HG03066 (cell line): ENCODE measurements around the gene PRSS8.
A peak's percentile ranks its signal among the peaks of the same experiment; 100 is the strongest.
"Not testable (repeated sequence)": the region's sequence is repeated elsewhere in the genome, so short reads cannot be mapped to it uniquely, and the experiment has no call there.

Source experiments
- ATAC-seq: cut with Tn5 transposase; IDR thresholded peaks from one replicate; pipeline ENCODE4 v1.9.1; 2021; ENCODE audit warnings: low read depth; ENCODE audit not compliant: unreplicated experiment

PRSS8 gene

DNA sequence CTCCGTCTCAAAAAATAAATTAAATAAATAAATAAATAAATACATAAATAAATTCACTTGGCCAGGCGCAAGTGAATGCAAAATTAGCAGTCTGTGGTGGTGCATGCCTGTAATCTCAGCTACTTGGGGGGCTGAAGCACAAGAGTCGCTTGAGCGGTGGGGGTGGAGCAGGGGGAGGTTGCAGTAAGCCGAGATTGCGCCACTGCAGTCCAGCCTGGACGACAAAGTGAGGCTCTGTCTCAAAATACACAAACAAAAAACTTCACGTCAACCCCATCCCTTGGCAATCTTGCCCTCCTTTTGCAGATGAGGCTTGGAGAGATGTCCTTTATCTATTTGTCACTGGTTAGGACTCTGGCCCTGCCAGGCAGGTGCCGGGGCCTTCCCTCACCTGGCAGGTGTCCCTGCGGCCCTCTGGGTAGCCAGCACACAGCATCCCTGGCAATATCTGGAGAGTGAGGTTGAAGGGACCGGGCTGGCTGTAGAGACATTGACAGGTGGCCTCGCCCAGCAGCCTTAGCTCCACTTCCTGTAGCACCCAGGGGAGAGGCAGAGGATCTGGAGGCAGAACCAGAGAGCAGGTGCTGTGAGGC lies 10.0 kb upstream of the PRSS8 start:
- no peak for ATAC-seq

DNA sequence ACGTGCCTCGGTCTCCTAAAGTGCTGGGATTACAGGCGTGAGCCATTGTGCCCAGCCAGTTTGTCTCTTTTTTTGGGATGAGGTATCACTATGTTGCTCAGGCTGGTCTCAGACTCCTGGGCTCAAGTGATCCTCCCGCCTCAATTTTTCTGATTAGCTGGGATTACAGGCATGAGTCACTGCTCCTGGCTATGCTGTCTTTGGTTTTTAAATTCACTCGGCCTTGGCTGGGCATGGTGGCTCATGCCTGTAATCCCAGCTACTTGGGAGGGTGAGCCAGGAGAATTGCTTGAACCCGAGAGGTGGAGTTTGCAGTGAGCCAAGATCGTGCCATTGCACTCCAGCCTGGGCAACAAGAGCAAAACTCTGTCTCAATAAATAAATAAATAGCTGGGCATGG lies 8.9 kb upstream of the PRSS8 start:
- ATAC-seq = not testable (repeated sequence)

DNA sequence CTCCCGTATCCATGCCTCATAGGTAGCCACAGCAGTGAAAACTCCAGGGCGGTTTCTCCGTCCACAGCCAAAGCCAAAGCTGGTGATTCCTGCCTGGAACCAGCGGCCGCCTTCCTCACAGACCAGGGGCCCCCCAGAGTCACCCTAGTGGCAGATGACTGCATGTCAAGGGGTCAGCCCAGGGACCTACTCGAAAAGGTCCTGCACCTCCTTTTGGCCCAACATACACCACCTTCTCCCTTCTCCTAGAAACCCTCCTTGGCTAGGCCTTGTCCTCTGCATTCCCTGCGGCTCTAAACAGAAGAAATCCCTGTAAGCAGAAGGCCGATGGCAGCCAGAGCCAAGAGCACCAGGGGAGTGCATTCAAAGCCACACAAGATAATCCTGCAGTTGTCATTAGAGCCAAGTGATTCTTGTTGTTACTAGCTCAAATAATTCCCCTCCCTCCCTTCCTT lies 8.2 kb upstream of the PRSS8 start:
- ATAC-seq = no peak

DNA sequence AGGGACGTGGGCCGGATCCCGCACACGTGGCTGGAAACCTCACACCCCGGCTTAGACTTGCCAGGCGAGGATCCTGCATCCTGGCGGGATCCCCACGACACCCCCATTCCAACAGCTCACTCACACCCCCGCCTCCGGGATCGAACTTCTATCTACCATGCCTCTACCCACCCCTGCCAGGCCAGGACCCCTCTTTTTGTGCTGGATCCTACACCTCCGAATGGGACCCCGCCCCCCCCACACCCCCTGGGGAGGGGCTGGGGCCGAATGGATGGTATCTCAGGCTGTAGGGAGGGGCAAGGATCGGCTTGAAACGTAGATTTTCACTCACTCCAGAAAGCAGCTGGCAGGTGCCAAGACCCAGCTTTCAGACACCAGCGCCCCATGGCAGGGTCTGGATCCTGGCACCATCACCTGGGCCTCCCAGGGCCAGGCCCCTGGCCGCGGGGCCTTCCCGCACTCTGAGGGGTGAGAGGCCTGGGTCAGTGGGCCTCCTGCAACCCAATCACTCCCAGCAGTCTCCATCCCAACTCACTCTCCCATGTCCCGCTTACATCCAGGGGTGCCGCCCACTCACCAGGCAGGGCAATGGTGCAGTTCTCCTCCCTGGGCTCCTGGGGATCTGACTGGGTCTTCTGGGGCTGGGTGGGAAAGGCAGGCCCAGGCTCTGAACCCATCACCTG lies 7.6 kb upstream of the PRSS8 start:
- no peak for ATAC-seq

DNA sequence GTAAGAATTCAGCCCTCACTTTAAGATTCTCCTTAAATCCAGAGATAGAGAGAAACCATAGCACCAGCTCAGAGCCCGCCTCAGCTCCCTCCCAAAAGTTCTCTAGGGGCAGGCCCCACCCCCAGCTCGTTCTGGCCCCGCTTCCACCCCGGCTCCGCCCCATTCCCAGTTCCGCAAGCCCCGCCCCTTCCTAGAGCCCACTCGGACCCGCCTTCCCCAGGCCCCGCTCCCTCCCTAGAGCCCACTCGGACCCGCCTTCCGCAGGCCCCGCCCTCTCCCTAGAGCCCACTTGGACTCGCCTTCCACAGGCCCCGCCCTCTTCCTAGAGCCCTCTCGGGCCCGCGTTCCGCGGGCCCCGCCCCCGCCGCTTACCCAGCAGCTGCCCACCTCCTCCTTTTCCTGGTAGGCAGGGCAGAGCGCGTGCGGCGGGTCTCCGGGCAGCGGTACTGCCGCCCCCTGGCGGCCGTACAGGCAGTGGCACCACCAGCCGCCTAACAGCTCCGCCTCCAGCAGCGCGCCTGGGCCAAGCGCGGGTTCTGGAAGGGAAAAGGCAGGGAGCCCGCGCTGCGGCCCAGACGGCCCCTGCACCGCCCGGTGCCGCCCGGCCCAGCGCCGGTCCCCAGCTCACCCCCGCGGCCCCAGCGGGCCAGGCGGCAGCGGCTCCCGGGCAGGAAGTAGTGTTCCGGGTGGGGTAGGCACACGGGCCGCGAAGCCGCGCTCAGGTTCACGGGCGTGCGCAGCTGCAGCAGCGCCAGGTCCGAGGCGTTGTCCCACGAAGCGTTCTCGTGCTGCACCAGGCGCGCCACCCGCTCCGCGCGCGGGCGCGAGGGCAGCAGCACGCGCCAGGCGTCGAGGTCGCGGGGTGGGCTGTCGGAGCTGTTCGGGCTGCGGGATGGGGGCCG lies 6.8 kb upstream of the PRSS8 start:
- ATAC-seq = peak; percentile 83

DNA sequence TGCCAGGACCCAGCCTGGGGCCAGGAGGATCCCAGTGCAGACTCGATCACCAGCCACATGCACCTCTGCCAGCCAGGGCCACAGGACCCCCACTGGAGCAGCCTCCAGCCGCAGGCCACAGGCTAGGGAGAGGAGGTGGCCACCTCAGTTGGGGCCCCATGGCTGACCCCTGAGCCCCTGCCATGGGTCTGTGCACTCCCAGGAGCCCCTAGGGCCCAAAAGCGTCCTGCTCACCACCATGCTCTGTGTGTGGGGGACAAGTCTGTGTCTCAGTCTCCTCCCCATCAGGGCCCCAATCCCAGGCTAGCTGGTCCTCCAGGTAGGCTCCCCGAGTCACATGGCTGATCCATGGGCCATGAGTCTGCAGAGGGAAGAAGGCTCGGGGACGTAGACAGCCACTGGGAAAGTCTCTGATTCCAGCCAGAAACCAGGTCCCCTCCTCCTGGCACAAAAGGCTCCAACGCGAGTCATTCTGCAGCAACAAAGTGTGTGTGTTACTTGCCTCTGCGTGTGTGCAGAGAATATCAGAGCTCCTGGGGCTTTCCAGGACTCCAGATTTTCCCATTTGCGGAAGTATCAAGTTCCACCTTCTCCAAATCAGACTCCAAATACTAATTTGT lies 6.1 kb upstream of the PRSS8 start:
- no peak for ATAC-seq

DNA sequence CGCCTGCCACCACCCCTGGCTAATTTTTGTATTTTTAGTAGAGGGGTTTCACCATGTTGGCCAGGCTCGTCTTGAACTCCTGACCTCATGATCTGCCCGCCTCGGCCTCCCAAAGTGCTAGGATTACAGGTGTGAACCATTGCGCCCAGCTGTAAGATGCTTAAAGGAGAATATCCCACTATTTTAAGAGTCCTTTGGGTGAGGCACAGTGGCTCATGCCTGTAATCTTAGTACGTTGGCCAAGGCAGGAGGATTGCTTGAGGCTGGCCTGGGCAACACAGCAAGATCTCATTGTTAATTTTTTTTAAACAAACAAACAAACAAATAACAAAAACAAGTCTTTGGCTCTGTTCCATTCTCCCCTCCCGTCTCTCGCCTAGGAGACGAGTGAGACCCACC lies 5.5 kb upstream of the PRSS8 start:
- not testable (repeated sequence) for ATAC-seq

DNA sequence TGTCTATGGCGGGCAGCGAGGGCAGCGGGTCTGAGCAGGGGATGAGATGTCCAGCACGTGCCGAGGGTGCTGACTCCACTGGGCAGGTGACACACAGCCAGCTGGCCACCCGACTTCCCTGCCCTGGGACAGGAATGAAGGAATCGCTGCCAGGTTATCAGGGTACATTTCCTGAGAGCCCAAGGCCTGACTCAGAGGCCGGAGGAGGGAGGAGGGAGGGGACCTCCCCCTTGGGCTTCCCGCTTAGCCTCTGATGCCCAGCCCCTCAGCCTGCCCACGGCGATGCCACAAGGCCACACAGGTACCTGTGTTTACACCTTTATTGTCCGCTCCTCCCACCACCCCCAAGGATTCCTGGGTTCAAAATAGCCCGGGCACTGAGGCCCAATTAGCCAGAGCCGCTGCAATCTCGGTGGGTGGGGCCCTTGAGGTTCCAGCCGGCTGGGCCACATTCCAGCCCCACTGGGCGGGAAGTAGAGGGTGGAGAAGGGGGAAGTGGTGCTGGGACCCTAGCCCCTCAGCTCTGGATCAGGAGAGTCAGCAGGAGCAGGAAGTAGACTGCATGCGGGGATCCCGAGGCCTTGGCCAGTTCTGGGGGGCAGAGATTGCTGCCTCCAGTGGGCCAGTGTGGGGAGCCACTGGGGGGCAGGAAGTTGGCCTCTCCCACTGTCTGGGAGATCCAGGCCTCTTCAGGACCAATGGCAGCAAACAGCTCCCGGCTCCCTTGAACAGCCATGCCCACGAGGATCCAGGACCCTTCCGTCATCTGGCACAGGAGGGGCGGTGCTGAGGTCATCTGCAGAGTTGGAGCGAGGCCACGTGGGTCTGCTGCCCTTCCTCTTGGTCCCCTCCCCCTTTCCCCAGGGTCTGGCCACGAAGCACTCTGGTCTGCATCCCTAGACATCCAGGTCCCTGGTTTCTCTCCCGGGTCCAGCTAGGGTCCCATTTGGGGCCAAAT lies 3.4 kb upstream of the PRSS8 start:
- ATAC-seq = no peak

DNA sequence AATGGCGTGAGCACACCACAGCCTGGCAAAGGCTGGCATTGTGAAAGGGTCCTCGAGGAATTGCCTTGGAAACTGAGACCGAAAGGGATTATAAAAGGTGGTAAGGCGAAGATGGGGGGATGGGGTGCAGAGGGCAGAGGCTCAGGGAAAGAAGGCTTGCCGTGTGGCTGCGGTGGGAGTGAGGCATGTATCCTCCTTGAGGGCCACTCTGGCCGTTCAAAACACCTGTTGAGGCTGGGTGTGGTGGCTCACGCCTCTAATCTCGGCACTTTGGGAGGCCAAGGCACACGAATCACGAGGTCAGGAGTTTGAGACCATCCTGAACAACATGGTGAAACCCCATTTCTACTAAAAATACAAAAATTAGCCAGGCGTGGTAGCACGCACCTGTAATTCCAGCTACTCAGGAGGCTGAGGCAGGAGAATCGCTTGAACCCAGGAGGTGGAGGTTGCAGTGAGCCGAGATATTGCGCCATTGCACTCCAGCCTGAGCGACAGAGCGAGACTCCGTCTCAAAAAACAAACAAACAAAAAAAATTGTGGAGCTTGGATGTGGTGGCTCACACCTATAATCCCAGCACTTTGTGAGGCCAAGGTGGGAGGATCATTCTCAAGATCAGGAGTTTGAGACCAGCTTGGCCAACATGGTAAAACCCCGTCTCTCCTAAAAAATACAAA lies 1.4 kb upstream of the PRSS8 start:
- not testable (repeated sequence) for ATAC-seq

DNA sequence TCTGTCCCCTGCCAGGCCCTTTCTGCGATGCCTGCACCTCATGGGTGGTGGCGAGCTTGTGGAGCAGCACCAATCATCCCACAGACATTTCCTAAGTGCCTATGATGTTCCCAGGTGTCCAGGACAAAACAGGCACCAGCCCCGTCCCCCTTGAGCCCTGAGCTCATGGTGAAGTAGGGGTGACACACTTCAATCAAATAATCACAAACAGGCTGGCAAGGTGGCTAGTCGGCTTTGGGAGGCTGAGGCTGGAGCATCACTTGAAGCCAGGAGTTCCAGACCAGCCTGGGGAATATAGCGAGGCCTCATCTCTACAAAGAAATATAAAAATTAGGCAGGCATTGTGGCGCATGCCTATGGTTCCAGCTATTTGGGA lies 748 bp upstream of the PRSS8 start:
- no peak for ATAC-seq

DNA sequence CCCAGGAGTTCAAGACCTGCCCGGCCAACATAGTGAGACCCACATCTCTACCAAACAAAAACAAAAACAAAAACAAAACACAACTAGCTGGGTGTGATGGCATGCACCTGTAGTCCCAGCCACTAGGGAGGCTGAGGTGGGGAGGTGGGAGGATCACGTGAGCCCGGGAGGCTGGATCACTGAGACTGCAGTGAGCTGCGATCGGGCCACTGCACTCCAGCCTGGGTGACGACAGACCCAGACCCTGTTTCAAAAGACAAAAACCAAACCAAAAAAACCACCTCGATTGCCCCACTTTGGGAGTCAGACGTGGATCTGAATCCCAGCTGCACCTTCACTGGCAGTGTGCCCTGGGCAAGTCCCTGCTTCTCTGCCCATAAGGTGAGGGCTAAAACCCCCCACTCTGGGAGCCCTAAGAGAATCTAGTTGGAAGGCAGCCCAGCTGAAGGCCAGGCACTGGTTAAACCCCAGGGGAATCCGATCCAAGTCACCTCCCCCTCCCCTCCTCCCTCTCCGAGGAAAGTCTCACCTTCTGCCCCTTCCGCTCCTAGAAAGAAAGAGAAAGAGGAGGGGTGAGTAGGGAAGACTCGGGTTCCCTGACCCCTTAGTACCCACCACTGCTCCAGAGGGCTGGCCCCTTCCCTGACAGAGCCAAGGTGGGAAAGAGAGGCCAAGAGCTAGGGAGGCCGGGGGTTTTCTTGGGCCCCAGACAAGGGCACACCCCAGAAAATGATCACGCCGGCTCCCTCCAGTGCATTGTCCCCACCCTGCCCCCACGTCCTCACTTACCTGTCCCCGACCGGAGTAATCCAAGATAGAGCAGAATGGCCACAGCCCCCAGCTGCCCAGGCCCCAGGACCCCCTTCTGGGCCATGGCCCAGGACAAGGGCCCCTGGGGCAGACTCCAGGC lies 647 bp downstream of the PRSS8 start:
- ATAC-seq = no peak

DNA sequence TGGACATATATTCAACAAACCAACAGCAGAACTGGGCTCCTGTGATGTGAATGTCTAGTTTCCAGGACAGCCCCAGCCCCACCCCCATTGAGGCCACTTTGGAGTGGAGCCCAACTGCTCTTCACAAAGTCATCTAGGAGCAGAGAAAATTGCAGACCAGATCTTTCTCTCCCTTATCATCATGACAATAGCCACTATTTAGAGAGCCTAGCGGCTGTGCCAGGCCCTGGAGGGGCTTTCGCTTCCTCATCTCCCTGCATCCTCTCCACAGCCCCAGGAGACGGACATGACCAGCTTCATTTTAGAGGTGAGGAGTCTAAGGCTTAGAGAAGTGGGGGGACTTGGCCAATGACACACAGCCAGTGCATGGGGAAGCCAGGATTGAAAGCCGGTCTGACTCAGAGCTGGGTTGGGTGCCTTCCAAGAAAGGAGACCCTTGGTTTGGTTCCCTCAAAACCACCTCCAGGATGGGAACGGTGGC lies 1.4 kb downstream of the PRSS8 start:
- ATAC-seq = no peak

DNA sequence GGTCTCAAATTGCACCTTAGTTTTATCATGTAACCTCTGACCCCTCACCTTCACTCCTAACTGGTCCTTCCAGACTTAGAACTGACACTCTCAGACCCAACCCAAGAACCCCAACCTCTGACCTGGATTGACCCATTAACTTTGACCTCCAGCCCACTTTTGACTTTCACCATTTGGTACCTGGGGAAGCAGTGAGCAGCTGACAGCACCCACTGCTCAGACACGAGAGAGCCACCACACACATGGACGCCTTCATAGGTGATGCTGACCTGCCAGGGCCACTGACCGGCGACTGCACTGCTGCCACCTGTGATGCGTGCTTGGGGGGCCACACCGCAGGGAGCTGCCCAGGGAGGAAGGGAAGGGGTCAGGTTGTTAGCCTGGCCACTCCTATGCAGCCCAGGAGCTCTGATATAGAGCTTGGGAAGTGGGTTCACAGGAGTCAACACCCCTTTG lies 2.5 kb downstream of the PRSS8 start:
- no peak for ATAC-seq

DNA sequence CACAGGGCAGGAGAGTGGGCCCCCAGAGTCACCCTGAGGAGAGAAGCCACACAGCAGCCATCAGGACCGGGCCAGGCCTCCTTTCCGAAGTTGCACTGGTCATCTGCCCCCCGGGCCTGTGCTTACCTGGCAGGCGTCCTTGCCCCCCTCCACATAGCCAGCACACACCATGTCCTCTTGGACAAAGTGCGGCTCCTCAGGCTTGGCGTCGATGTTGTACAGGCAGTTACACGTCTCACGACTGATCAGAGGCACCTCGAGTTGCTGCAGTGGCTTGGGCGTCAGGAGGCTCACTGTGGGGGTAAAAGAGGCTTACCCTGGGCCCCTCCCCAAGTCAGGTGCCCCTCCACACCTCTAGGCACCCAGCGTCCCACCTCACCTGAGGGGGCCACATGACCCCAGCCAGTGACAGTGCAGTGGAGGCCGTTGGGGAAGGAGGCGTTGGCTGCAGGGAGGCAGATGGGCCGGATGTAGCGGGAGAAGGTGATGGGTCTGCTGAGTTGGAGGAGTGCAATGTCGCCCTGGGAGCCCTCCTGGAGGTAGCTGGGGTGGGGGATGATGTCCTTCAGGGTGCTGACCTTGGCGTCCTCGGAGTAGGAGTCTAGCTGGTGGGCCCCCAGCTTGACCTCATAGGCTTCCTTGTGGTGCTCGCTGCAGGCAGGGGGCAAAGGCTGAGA lies 3.1 kb downstream of the PRSS8 start:
- ATAC-seq = no peak

DNA sequence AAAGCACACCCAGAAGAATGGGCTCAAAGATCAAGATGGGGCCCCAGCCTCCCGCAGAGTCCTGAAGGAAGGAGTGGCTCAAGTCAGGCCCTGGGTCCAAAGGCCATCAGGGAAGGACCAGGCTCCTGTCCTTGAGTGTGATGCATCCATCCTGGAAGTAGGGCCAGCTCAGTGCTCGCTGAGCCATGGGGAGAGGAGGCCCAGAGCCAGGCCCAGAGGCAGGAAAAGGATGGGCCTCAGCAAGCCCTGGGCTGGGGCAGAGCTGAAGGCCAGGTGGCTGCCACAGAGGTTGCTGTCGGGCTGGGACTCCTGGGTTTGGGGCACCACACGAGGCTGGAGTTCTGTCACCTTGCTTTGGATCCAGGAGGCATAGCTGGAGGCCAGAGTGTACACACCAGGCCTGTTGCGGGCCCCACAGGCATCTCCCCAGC lies 3.7 kb downstream of the PRSS8 start:
- no peak for ATAC-seq

DNA sequence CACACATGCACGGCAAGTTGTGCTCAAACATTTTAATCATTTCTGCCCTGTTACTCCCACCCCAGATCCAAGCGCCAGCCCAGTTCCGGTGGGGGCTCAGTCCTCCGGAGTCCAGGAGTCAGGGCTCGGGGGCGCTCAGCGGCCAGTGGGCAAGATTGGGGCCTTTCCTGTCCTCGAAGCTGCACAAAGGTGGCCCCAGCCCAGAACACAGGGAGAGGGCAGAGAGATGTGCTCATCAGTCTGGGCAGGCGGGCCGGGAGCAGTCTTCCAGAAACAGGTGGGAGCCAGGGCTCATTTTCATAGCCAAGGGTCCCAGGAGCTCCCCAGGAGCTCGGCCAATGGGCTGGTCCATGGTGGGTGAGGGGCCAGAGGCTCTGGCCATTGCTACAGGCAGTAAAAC lies 4.1 kb downstream of the PRSS8 start:
- no peak for ATAC-seq

DNA sequence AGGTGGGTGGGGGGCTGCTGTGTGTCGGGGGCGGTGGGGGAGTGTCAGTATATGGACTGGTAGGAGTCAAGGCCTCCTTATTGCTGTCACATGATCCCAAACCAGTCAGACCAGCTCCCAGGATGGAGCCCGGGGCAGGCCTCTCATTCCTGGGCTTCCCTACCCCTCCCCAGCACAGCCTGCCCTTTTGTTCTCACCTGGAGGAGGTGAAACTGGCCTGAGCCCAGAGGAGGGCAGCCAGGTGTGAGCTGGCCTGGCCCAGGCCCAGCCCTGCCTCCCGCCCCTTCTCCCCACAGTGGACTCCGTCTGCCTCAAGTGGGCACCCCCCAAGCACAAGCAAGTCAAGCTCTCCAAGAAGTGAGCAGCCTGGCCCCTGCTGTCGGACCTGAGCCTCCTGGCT lies 4.6 kb downstream of the PRSS8 start:
- no peak for ATAC-seq
